HepG2 (cell line): ENCODE data around the gene ACBD6. TPM values are rescaled to one million over a fixed set of nuclear protein-coding genes. Genes with fewer than 3 reads are reported as not detected.

ENCODE experiments used
- DNMT1 ChIP-seq: sonication (generic); formaldehyde crosslinking; IDR thresholded peaks from 2 replicates; pipeline ENCODE4 v1.5.1; 2020; ENCODE audit warnings: mild to moderate bottlenecking, missing genetic modification reagents
- ELF1 ChIP-seq: sonication (generic); formaldehyde crosslinking; IDR thresholded peaks from 2 replicates; pipeline ENCODE4 v1.4.0; 2020; ENCODE audit warnings: missing genetic modification reagents
- FOSL2 ChIP-seq: sonication (generic); formaldehyde crosslinking; IDR thresholded peaks from 2 replicates; pipeline ENCODE4 v1.4.0; 2020; ENCODE audit warnings: missing genetic modification reagents
- HNRNPUL1 ChIP-seq: fragments of 200-400 bp; formaldehyde crosslinking; IDR thresholded peaks from 2 replicates; pipeline ENCODE4 v1.6.1; 2017; ENCODE audit warnings: low read depth, mild to moderate bottlenecking, low read length, moderate library complexity
- RBM22 ChIP-seq: fragments of 200-400 bp; formaldehyde crosslinking; optimal IDR thresholded peaks from 2 replicates; pipeline ENCODE3; 2017; ENCODE audit warnings: mild to moderate bottlenecking, low read length, moderate library complexity
- SIX4 ChIP-seq: sonication (generic); formaldehyde crosslinking; IDR thresholded peaks from 2 replicates; pipeline ENCODE4 v1.4.0; 2020; ENCODE audit warnings: missing genetic modification reagents
- ZC3H4 ChIP-seq: sonication (generic); formaldehyde crosslinking; IDR thresholded peaks from 2 replicates; pipeline ENCODE4 v1.4.0; 2020; ENCODE audit warnings: missing genetic modification reagents, borderline replicate concordance
- ZEB1 ChIP-seq: IDR thresholded peaks from 2 replicates; pipeline ENCODE4 v1.6.1; 2012; ENCODE audit warnings: mild to moderate bottlenecking, low read depth, inconsistent platforms; ENCODE audit not compliant: insufficient replicate concordance
- ZNF570 ChIP-seq: sonication (generic); formaldehyde crosslinking; IDR thresholded peaks from 2 replicates; pipeline ENCODE4 v1.4.0; 2020; ENCODE audit warnings: mild to moderate bottlenecking, missing genetic modification reagents, borderline replicate concordance
- ZNF772 ChIP-seq: sonication (generic); formaldehyde crosslinking; IDR thresholded peaks from 2 replicates; pipeline ENCODE4 v1.5.0; 2020; ENCODE audit warnings: mild to moderate bottlenecking, missing genetic modification reagents
- ZNF781 ChIP-seq: sonication (generic); formaldehyde crosslinking; IDR thresholded peaks from 2 replicates; pipeline ENCODE4 v1.5.1; 2020; ENCODE audit warnings: borderline replicate concordance, mild to moderate bottlenecking, missing genetic modification reagents; ENCODE audit errors: not compliant biosample characterization
- polyA plus RNA-seq, 8 experiments: library from polyadenylated mRNA; depleted of rRNA in 3 of 8; stranded (reverse) in 7 of 8; unstranded in 1 of 8; fragments of >200 nt; fragmentation: Illumina TruSeq in 4 of 8; extraction: Trizol in 4 of 8; gene quantifications; 2 replicates each; pipeline versions ENCODE4 v1.2.1 to v1.2.3, GENCODE V29; 2011 to 2016; ENCODE audit warnings: low read depth in 4 of 8, missing spikeins in 1 of 8, mixed read lengths in 1 of 8; ENCODE audit not compliant: insufficient read depth in 1 of 8
- total RNA-seq, 5 experiments: library from RNA; depleted of rRNA; stranded (reverse); fragments of >200 nt; fragmentation: Illumina TruSeq; extraction: Trizol; gene quantifications; 2 replicates each; pipeline ENCODE4 v1.2.3, GENCODE V29; 2016; ENCODE audit warnings: low read depth in 1 of 5
- TF ChIP-seq, protein P1 (sequence below): IDR thresholded peaks from 2 replicates; pipeline ENCODE4 v1.6.1; 2016; ENCODE audit warnings: missing genetic modification reagents, missing compliant biosample characterization
- TF ChIP-seq, protein P2 (sequence below): sonication (generic); formaldehyde crosslinking; IDR thresholded peaks from 2 replicates; pipeline ENCODE4 v1.4.0; 2020; ENCODE audit warnings: missing genetic modification reagents
- TF ChIP-seq, protein P3 (sequence below): sonication (generic); formaldehyde crosslinking; IDR thresholded peaks from 2 replicates; pipeline ENCODE4 v1.4.0; 2020; ENCODE audit warnings: missing genetic modification reagents
- TF ChIP-seq, protein P4 (sequence below): sonication (generic); formaldehyde crosslinking; IDR thresholded peaks from 2 replicates; pipeline ENCODE4 v1.4.0; 2020; ENCODE audit warnings: missing genetic modification reagents
- TF ChIP-seq, protein P5 (sequence below): sonication (generic); formaldehyde crosslinking; IDR thresholded peaks from 2 replicates; pipeline ENCODE4 v1.5.0; 2020; ENCODE audit warnings: missing genetic modification reagents

The ACBD6 gene
- total and polyA plus RNA-seq, 2 of the 13 experiments (the other 11 are each of a cell fraction or from before 2014, with no cell fraction given) = 33.5 to 47.2 TPM

GRCh38 chr1:180253585-180254495 is 248.5 kb downstream of the ACBD6 start (continued):
- TF ChIP-seq, protein P1, sequence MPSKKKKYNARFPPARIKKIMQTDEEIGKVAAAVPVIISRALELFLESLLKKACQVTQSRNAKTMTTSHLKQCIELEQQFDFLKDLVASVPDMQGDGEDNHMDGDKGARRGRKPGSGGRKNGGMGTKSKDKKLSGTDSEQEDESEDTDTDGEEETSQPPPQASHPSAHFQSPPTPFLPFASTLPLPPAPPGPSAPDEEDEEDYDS = no peak
- TF ChIP-seq, protein P2, sequence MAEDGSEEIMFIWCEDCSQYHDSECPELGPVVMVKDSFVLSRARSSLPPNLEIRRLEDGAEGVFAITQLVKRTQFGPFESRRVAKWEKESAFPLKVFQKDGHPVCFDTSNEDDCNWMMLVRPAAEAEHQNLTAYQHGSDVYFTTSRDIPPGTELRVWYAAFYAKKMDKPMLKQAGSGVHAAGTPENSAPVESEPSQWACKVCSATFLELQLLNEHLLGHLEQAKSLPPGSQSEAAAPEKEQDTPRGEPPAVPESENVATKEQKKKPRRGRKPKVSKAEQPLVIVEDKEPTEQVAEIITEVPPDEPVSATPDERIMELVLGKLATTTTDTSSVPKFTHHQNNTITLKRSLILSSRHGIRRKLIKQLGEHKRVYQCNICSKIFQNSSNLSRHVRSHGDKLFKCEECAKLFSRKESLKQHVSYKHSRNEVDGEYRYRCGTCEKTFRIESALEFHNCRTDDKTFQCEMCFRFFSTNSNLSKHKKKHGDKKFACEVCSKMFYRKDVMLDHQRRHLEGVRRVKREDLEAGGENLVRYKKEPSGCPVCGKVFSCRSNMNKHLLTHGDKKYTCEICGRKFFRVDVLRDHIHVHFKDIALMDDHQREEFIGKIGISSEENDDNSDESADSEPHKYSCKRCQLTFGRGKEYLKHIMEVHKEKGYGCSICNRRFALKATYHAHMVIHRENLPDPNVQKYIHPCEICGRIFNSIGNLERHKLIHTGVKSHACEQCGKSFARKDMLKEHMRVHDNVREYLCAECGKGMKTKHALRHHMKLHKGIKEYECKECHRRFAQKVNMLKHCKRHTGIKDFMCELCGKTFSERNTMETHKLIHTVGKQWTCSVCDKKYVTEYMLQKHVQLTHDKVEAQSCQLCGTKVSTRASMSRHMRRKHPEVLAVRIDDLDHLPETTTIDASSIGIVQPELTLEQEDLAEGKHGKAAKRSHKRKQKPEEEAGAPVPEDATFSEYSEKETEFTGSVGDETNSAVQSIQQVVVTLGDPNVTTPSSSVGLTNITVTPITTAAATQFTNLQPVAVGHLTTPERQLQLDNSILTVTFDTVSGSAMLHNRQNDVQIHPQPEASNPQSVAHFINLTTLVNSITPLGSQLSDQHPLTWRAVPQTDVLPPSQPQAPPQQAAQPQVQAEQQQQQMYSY (CRISPR knock-in tag) = peak; percentile 92
- TF ChIP-seq FOSL2 (CRISPR knock-in tag) (0 out of 2 replicates have a peak, but pooled peaks have one; percentile 6), RBM22 (no peak), ZNF781 (CRISPR knock-in tag) (no peak), DNMT1 (CRISPR knock-in tag) (0 out of 2 replicates have a peak, but pooled peaks have one; percentile 42), ZNF772 (CRISPR knock-in tag) (0 out of 2 replicates have a peak, but pooled peaks have one; percentile 27), ZNF570 (CRISPR knock-in tag) (no peak), ZC3H4 (CRISPR knock-in tag) (no peak), ELF1 (CRISPR knock-in tag) (no peak; the same call in 1 of the 2 replicates), SIX4 (CRISPR knock-in tag) (no peak), ZEB1 (no peak), HNRNPUL1 (no peak)
- TF ChIP-seq, protein P3, sequence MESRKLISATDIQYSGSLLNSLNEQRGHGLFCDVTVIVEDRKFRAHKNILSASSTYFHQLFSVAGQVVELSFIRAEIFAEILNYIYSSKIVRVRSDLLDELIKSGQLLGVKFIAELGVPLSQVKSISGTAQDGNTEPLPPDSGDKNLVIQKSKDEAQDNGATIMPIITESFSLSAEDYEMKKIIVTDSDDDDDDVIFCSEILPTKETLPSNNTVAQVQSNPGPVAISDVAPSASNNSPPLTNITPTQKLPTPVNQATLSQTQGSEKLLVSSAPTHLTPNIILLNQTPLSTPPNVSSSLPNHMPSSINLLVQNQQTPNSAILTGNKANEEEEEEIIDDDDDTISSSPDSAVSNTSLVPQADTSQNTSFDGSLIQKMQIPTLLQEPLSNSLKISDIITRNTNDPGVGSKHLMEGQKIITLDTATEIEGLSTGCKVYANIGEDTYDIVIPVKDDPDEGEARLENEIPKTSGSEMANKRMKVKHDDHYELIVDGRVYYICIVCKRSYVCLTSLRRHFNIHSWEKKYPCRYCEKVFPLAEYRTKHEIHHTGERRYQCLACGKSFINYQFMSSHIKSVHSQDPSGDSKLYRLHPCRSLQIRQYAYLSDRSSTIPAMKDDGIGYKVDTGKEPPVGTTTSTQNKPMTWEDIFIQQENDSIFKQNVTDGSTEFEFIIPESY (CRISPR knock-in tag) = peak; percentile 76
- TF ChIP-seq, protein P4, sequence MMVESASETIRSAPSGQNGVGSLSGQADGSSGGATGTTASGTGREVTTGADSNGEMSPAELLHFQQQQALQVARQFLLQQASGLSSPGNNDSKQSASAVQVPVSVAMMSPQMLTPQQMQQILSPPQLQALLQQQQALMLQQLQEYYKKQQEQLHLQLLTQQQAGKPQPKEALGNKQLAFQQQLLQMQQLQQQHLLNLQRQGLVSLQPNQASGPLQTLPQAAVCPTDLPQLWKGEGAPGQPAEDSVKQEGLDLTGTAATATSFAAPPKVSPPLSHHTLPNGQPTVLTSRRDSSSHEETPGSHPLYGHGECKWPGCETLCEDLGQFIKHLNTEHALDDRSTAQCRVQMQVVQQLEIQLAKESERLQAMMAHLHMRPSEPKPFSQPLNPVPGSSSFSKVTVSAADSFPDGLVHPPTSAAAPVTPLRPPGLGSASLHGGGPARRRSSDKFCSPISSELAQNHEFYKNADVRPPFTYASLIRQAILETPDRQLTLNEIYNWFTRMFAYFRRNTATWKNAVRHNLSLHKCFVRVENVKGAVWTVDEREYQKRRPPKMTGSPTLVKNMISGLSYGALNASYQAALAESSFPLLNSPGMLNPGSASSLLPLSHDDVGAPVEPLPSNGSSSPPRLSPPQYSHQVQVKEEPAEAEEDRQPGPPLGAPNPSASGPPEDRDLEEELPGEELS (CRISPR knock-in tag) = peak; percentile 49; the same call in 1 of the 2 replicates
- TF ChIP-seq, protein P5, sequence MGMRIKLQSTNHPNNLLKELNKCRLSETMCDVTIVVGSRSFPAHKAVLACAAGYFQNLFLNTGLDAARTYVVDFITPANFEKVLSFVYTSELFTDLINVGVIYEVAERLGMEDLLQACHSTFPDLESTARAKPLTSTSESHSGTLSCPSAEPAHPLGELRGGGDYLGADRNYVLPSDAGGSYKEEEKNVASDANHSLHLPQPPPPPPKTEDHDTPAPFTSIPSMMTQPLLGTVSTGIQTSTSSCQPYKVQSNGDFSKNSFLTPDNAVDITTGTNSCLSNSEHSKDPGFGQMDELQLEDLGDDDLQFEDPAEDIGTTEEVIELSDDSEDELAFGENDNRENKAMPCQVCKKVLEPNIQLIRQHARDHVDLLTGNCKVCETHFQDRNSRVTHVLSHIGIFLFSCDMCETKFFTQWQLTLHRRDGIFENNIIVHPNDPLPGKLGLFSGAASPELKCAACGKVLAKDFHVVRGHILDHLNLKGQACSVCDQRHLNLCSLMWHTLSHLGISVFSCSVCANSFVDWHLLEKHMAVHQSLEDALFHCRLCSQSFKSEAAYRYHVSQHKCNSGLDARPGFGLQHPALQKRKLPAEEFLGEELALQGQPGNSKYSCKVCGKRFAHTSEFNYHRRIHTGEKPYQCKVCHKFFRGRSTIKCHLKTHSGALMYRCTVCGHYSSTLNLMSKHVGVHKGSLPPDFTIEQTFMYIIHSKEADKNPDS (CRISPR knock-in tag) = 0 out of 2 replicates have a peak, but pooled peaks have one; percentile 35
